NCI-H128 (cell line): Measurements from ENCODE around the gene HIGD2B.
"Not testable (repeated sequence)": the region's sequence is repeated elsewhere in the genome, so short reads cannot be mapped to it uniquely, and the experiment has no call there.

Experiments
- DNase-seq: peaks from one replicate; lab custom pipeline; 2025; ENCODE audit not compliant: unreplicated experiment; lab: John Stamatoyannopoulos, UW

The HIGD2B gene, protein sequence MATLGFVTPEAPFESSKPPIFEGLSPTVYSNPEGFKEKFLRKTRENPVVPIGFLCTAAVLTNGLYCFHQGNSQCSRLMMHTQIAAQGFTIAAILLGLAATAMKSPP

DNA sequence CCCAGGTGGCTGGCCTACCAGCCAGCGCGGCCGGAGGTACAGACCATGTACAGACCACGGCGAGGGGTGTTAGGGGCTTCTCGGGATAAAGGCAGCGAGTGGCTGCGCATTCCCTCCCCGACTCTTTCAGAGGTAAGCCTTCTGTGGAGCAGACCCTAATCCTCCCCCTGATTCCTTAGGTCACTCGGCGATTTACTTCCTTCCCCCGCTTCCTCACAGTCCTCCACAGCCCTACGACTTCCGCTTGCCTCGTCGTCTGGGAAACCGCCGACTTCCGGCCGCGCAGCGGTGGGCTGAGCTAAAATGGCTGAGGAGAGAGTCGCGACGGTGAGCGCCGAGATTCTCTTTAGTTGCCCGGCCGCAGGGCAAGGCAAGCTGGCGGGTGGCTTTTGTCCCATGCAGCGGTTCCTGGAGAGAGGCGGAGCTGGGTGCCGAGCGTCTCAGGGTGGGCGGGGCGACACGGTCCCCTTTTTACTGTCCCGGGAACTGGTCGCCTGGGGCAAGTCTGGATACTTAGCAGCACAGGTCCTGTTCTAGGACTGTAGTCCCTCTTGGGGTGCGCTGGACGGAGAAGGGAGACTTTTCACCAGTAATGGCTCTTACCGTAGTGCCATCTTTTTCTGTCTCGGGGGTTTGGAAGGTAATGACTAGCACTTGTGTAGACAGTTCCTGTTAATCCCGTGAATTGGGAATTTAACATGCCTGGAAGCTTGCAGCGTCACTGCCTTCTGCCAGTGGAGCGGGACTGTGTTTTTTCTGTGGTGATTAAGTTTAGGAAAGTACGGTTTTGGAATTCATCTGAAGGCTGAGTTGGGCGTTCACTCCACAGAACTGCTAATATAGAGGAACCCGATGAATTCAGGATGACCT is at the start of gene HIGD2B, which contains the start of gene BBS4:
Gene HIGD2B, minus strand, starts transcription at position 258 of the 870 bp plus-strand sequence. CDS start 9,808 bp downstream, outside the sequence.
Gene BBS4, plus strand, starts transcription at position 283 of the 870 bp plus-strand sequence. Its CDS starts 21 bp downstream, at position 304.
- no peak for DNase-seq

DNA sequence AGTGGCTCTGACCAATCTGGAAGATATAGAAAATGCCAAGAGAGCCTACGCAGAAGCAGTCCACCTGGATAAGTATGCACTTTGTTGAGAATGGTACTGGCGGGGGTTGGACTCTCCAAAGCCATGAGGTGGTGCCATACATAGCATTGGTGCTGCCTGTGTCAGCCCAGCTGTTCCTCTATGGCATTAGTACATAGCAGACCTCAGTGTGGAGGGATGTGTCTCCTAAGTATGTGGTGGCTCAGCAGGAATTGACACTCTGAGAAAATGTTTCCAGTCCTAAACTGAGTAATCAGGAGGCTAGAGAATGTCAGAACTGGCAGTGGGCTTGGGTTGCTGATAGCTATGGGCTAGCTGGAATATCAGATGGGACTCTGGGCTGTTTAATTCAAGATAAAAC is 49.1 kb upstream of the HIGD2B start:
- no peak for DNase-seq

DNA sequence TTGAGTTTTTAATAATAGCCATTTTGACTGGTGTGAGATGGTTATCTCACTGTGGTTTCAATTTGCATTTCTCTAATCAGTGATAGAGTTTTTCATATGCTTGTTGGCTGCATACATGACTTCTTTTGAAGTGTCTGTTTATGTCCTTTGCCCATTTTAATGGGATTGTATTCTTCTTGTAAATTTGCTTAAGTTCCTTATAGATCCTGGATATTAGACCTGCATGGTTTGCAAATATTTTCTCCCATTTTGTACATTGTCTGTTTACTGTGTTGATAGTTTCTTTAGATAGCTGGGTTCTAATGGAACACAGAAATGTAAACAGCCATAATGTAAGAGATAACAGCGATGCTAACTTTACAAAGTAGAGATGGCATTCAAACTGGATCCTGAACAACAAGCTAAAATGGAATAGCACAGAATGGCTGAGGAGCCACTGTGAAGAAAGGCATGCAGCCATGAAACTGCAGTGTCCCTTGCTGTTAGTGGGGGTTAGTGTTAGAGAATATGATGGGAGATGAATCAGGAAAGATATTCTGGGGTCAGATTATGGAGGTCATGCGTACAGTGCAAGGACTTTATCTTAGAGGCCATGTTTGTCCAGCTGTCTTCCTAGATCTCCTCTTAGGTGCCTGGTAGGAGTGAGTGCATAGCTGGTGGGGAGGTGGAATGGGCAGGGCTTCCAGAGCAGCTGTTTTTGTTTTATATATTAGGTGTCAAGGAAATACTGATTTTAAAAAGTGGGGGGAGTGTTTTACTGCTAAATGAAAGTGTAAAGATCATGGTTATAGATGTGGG is 48.2 kb upstream of the HIGD2B start:
- no peak for DNase-seq

DNA sequence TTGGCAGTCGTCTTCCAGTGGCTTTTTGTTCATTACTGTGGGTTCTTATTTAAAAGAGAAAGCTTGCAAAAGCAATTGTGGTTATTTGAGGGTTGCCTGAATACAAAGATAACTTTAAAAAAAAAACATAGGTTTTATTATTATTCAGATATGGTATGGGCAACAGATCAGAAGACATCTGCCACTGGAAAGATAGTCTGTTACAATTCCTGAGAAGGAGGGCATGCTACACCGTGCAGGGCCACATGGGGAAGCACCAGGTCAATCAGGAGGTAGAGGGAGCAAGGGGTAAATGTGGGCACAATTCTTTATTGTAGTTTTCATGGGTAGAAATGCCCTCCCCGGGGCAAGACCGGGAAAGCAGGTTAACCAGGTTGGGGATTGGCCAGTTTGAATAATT is 46.5 kb upstream of the HIGD2B start:
- no peak for DNase-seq

DNA sequence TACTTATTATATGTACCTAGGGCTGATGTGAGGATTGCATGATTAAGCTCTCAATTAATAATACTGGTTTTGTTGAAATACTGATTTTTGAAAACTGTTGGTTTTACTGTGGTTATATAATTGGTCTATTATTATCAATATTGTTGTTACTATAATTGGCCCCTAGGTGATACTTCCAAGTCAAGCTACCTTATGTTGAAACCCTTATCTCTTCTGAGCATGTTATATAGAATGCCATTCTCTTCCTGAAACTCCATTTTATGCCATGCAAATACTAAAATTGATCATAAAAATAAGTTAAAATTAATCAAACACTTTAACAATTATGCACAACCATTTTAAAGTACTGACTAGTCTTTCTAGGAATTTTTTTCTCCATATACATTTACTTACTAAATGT is 46.1 kb upstream of the HIGD2B start:
- DNase-seq: no peak

DNA sequence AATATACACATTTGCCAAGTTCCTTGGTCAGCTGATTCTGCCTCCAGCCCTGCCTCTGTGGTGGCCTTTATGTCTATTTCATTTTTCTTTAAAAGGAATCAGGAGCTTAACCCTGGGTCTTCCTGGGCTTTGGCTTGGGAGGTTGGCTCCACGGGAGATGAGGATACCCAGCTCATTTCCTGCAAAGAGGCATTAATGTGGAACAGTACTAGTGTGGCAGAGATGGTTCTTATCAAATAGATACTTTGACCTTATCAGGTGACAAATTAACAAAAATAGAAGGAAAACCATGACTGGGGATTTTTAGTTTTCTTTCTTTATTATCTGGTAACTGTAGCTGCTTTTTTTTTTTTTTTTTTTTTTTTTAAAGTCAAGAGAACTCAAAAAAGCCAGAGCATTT is 42.8 kb upstream of the HIGD2B start:
- no peak for DNase-seq

DNA sequence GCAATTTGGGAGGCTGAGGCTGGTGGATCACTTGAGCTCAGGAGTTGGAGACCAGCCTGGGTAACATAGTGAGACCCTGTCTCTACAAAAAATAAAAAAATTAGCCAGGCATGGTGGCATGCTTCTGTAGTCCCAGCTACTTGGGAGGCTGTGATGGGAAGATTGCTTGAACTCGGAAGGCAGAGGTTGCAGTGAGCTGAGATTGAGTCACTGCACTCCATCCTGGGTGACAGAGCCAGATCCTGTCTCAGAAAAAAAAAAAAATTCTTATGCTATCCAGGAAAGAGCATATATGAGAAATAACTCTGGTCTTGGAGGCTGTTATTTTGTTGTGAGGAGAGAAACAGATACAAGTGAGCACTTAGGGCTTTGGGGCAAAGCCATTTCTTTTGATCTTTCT is 42.3 kb upstream of the HIGD2B start:
- DNase-seq: not testable (repeated sequence)

DNA sequence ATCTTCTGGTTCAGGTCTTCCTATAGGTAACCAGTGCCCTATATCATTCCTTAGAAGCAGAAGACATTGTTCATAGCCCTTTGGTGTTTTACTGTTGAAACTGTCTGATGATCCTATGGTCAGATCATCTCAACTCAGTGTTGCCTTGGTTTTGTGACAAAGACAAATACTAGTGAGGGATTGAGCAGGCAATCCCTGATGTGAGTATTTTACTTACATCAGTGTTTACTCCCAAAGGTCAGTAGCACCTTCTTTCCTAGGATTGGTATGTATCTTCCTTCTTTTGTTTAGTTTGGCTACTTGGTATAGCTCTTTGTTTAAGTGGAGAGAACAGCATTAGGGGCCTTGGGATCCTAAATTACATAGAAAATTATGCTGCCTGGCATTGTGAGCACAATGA is 41.2 kb upstream of the HIGD2B start:
- no peak for DNase-seq

DNA sequence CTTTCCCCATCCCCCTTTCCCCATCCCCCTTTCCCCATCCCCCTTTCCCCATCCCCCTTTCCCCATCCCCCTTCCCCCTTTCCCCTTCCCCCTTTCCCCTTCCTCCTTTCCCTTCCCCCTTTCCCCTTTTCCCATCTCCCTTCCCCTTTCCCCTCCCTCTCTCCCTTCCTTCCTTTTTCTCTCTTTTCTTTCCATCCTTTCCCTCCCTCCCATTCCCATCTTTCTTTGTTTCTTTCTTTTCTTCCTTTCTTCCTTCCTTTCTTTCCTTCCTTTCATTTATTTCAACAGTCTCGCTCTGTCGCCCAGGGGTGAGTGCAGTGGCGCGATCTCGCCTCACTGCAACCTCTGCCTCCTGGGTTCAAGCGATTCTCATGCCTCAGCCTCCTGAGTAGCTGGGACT is 39.9 kb upstream of the HIGD2B start:
- DNase-seq: not testable (repeated sequence)

DNA sequence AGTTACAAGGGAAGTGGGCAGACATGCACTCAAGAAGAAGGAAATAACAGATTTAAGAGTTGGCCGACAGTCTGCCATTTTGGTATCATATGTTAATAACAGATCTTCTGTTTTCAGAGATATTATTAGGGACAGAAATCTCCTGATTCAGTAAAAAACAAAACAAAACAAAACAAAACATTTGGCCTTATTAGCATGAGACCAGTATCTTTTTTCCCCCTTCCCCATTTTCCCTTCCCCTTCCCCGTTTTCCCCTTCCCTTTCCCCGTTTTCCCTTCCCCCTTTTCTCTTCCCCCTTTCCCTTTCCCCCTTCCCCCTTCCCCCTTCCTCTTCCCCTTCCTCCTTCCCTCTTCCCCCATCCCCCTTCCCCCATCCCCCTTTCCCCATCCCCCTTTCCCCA is 39.5 kb upstream of the HIGD2B start:
- no peak for DNase-seq

DNA sequence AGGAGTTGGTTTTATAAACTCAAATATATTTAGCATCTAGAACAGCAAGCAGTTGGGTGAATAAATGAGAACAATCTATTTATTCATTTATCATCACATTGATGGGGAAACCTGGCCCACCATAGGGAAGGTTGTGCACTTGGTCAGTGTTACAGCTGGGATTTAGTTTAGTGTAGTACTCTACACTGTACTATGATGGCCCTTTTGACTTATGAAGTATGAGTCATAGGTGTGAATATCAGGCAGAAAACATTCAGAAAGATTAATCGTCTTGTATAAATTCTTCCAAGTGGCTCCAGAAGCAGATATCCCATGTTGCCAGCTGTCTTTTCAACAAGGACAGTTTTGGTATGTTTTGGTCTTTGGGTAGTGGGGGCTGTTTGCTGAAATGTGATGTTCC is 38.0 kb upstream of the HIGD2B start:
- no peak for DNase-seq

DNA sequence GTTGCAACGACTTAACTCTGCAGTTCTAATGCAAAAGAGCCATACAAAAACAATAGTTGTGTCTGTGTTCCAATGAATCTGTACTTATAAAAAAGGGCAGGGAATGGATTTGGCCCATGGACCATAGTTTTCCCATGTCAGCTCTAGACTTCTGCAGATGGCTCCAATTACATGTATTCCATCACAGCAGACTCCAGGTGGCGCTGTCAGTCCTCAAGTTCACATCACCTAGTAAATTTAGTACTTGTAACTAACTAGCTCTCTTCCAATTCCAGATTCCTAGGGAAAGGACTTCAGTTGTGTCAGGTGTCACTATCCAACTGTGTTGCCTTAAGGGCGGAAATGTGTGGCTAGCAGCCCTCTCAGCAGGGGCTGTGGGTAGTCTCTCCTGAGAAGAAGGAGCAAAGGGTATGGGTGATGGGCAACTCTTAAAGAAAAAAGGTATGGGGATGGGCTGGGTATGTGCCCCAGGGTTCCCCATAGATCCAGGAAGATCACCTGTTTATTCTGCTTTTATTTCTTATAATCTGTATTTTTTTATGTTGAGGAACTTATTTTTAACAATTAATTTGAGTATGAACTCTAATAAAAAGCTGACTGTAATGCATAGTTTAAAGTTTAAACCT is 36.2 kb upstream of the HIGD2B start:
- DNase-seq: peak; percentile 9

DNA sequence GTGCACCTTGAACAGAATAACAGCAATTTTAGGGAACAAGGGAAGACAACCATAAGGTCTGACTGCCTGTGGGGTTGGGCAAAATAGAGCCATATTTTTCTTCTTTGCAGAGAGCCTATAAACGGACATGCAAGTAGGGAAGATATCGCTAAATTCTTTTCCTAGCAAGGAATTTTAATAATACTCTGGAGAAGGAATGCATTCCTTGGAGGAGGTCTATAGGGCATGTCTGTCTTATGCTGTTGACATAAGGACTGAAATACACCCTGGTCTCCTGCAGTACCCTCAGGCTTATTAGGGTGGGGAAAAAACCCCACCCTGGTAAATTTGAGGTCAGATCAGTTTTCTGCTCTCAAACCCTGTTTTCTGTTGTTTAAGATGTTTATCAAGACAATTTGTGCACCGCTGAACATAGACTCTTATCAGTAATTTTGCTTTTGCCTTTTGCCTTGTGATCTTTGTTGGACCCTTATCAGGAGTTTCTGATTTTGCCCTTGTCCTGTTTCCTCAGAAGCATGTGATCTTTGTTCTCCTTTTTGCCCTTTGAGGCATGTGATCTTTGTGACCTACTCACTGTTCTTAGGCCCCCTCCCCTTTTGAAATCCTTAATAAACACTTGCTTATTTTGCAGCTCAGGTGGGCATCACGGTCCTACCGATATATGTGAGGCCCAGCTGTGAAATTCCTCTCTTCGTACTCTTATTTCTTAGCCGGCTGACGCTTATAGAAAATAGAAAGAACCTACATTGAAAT is 22.7 kb upstream of the HIGD2B start:
- not testable (repeated sequence) for DNase-seq

DNA sequence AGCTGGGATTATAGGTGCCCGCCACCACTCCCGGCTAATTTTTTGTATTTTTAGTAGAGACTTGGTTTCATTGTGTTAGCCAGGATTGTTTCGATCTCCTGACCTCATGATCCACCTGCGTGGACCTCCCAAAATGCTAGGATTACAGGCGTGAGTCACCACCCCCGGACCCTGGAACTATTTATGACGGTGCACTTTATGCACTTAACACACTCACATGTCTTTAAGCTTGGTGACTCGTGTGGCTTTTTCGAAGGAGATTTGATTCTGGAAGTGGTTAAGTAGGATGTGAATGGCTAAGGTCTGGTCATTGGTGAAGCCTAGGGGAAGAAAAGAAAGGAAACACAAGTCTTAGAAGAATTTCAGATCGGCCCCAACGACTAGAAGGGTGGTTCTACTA is 20.3 kb upstream of the HIGD2B start:
- no peak for DNase-seq

DNA sequence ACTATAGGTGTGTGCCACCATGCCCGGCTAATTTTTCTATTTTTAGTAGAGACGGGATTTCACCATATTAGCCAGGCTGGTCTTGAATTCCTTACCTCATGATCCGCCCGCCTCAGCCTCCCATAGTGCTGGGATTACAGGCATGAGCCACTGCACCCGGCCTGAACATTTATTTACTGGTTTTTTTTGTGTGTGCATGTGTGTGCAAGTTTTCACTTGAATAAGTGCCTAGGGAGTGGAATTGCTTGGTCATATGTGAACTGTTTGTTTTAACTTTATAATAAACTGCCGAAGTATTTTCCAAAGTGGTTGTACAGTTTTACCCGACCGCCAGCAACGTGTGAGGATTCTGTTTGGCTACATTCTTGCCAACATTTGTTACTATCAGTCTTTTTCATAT is 14.1 kb upstream of the HIGD2B start:
- DNase-seq: no peak

DNA sequence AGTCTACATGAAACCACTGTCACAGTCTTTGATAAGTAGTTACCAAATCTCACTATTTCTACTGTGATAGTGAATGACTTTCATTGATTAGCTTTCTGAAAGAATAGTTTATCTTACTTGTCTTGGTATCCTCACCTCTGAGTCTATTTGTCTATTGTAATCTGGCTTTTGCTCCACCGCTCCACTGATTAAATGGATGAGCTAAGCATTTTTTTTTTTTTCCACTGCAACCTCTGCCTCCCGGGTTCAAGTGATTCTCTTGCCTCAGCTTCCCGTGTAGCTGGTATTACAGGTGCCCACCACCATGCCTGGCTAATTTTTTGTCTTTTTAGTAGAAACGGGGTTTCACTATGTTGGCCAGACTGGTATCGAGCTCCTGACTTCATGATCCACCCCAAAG is 13.0 kb upstream of the HIGD2B start:
- DNase-seq: no peak

DNA sequence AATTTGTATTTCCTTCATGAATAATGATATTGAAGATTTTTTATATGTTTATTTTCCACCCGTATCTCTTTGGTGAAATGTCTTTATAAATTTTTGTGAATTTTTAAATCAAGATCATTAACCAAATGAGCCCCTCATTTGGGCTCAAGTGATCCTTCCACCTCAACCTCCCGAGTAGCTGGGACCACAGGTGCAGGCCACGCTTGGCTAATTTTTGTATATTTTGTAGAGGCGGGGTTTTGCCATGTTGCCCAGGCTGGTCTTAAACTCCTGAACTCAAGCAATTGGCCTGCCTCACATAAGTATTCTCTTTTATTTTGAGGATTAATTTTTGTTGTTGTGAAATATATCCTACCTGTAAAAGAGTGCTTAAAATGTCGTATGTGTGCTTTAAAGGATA is 5.0 kb upstream of the HIGD2B start:
- DNase-seq: no peak

DNA sequence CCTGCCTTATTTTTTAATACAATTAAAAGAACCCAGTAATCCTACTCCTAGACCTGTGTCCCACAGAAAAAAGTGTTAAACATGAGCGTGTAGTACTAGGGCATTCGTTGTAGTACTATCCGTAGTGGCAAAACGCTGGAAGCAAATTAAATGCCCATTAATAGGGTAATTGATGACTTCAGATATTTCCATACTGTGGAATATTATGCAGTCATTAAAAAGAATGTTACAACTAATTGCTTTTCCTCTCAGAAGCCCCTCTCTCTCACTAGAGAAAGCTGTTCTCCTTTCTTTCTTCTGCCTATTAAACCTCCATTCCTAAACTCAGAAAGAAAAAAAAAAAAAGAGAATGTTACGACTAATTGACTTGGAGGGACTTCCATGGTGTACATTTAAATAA is 2.7 kb upstream of the HIGD2B start:
- DNase-seq: no peak

DNA sequence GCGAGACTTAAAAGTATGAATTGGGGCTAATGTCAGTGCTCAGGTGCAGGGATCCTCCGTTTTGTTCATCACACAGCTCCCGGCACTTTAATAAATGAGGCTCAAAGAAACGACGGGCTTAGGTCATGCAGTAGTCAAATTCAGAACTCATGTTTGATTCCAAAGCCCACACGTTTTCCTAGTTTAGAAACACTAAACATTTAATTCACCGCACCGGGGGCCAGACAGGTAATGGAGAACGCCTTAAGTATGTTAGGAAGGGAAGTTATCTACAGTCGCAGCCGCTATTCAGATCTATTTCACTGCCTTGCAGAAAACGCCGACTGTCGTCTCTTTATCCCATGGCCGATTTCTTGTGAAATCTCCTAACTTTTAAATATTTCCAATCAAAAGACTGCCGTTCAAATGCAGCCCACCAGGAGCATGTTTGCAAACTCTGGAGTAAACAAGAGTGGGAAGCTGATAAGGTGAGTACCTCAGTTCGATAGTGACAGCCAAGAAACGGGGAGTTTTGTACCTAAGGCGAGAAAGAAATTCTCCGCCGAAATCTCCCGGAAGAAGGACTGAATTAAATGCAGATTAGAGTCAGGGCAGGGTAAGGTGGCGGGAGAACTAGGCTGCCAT is 569 bp downstream of the HIGD2B start:
- DNase-seq: no peak

DNA sequence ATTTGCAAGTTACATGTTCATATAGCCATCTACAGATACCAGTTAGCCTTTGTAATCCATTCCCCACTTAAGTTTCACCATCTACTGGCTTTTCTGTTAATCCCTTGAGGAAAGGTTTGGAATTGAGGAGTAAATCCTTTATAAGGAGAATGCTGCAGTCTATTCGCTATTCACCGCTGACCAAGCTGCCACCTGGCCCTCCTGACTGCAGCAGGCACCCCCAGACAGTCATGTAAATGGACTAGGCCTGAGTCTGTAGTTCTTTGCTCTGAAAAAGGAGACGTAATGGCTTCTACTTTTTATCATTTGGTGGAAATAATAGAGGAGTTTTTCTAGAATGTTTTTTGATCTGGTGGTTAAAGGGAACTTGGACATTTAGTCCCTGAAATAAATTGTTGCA is 3.2 kb downstream of the HIGD2B start:
- no peak for DNase-seq
